HepG2 (cell line): ENCODE measurements around the gene C20orf144. TPM values are rescaled to one million over a fixed set of nuclear protein-coding genes. Genes with fewer than 3 reads are reported as not detected.

ENCODE experiments used
- AGO2 ChIP-seq: fragments of 200-400 bp; formaldehyde crosslinking; optimal IDR thresholded peaks from 2 replicates; pipeline ENCODE3; 2017; ENCODE audit warnings: mild to moderate bottlenecking, low read depth, low read length, moderate library complexity
- ATF1 ChIP-seq: IDR thresholded peaks from 2 replicates; pipeline ENCODE4 v1.6.1; 2016; ENCODE audit warnings: mild to moderate bottlenecking, control low read depth
- FOXA1 ChIP-seq, 2 experiments: fragments of 450-650 bp in 1 of 2; sonication (generic) in 1 of 2; formaldehyde crosslinking in 1 of 2; IDR thresholded peaks; 2 replicates each; pipeline versions ENCODE4 v1.4.0 to v1.6.1; 2016 to 2020; ENCODE audit warnings: missing genetic modification reagents in 1 of 2
- GABPA ChIP-seq, 2 experiments: IDR thresholded peaks; 2 replicates each; pipeline ENCODE4 v1.6.1; 2011 to 2016; ENCODE audit warnings: low read depth in 2 of 2, low read length in 1 of 2, missing biosample characterization in 1 of 2, missing genetic modification characterization in 1 of 2
- GABPB1 ChIP-seq: IDR thresholded peaks from 2 replicates; pipeline ENCODE4 v1.6.1; 2016; ENCODE audit warnings: mild to moderate bottlenecking, missing genetic modification reagents, moderate library complexity, missing compliant biosample characterization
- MEIS2 ChIP-seq: sonication (generic); formaldehyde crosslinking; IDR thresholded peaks from 2 replicates; pipeline ENCODE4 v1.9.0; 2021; ENCODE audit warnings: mild to moderate bottlenecking, missing genetic modification reagents
- NCOA1 ChIP-seq: sonication (generic); formaldehyde crosslinking; IDR thresholded peaks from 2 replicates; pipeline ENCODE4 v1.9.0; 2021; ENCODE audit warnings: missing genetic modification reagents
- POLR2A ChIP-seq, 2 experiments: IDR thresholded peaks; 2 replicates each; pipeline ENCODE4 v1.6.1; 2011; ENCODE audit warnings: low read depth in 2 of 2, low read length in 2 of 2, mild to moderate bottlenecking in 1 of 2, moderate library complexity in 1 of 2; ENCODE audit not compliant: insufficient read depth in 1 of 2
- POLR2AphosphoS5 ChIP-seq: IDR thresholded peaks from 2 replicates; pipeline ENCODE4 v1.6.1; 2012; ENCODE audit warnings: low read depth, low read length
- RBAK ChIP-seq: sonication (generic); formaldehyde crosslinking; IDR thresholded peaks from 2 replicates; pipeline ENCODE4 v1.5.1; 2020; ENCODE audit warnings: mild to moderate bottlenecking, missing genetic modification reagents
- SIN3A ChIP-seq: IDR thresholded peaks from 2 replicates; pipeline ENCODE4 v1.6.1; 2011; ENCODE audit warnings: low read depth, mild to moderate bottlenecking, control low read depth, low read length, borderline replicate concordance
- SRF ChIP-seq: IDR thresholded peaks from 2 replicates; pipeline ENCODE4 v1.6.1; 2011; ENCODE audit warnings: mild to moderate bottlenecking, low read depth, low read length, moderate library complexity
- STAG1 ChIP-seq: sonication (generic); formaldehyde crosslinking; IDR thresholded peaks from 2 replicates; pipeline ENCODE4 v1.4.0; 2020; ENCODE audit warnings: missing genetic modification reagents
- ZBTB38 ChIP-seq: sonication (generic); formaldehyde crosslinking; IDR thresholded peaks from 2 replicates; pipeline ENCODE4 v1.5.1; 2020; ENCODE audit warnings: mild to moderate bottlenecking, missing genetic modification reagents
- ZEB1 ChIP-seq: IDR thresholded peaks from 2 replicates; pipeline ENCODE4 v1.6.1; 2012; ENCODE audit warnings: mild to moderate bottlenecking, low read depth, inconsistent platforms; ENCODE audit not compliant: insufficient replicate concordance
- ZFP36 ChIP-seq: fragments of 150-350 bp; IDR thresholded peaks from 2 replicates; pipeline ENCODE4 v1.6.1; 2018; ENCODE audit warnings: borderline replicate concordance, low read length, low read depth; ENCODE audit not compliant: partially characterized antibody
- ZFP37 ChIP-seq: sonication (generic); formaldehyde crosslinking; IDR thresholded peaks from 2 replicates; pipeline ENCODE4 v1.4.0; 2020; ENCODE audit warnings: missing genetic modification reagents, borderline replicate concordance
- ZFP62 ChIP-seq: sonication (generic); formaldehyde crosslinking; IDR thresholded peaks from 2 replicates; pipeline ENCODE4 v1.4.0; 2020; ENCODE audit warnings: missing genetic modification reagents
- ZNF350 ChIP-seq: sonication (generic); formaldehyde crosslinking; IDR thresholded peaks from 2 replicates; pipeline ENCODE4 v1.4.0; 2020; ENCODE audit warnings: mild to moderate bottlenecking, low read depth, missing genetic modification reagents, borderline replicate concordance
- ZNF569 ChIP-seq: sonication (generic); formaldehyde crosslinking; IDR thresholded peaks from 2 replicates; pipeline ENCODE4 v1.5.0; 2020; ENCODE audit warnings: mild to moderate bottlenecking, missing genetic modification reagents, moderate library complexity, borderline replicate concordance
- ZNF674 ChIP-seq: sonication (generic); formaldehyde crosslinking; IDR thresholded peaks from 2 replicates; pipeline ENCODE4 v1.5.0; 2020; ENCODE audit warnings: low read depth, mild to moderate bottlenecking, missing genetic modification reagents
- ZNF709 ChIP-seq: sonication (generic); formaldehyde crosslinking; IDR thresholded peaks from 2 replicates; pipeline ENCODE4 v1.5.0; 2020; ENCODE audit warnings: mild to moderate bottlenecking, missing genetic modification reagents
- ZSCAN31 ChIP-seq: sonication (generic); formaldehyde crosslinking; IDR thresholded peaks from 2 replicates; pipeline ENCODE4 v1.5.0; 2020; ENCODE audit warnings: low read depth, mild to moderate bottlenecking, missing genetic modification reagents
- polyA plus RNA-seq, 8 experiments: library from polyadenylated mRNA; depleted of rRNA in 3 of 8; stranded (reverse) in 7 of 8; unstranded in 1 of 8; fragments of >200 nt; fragmentation: Illumina TruSeq in 4 of 8; extraction: Trizol in 4 of 8; gene quantifications; 2 replicates each; pipeline versions ENCODE4 v1.2.1 to v1.2.3, GENCODE V29; 2011 to 2016; ENCODE audit warnings: low read depth in 4 of 8, missing spikeins in 1 of 8, mixed read lengths in 1 of 8; ENCODE audit not compliant: insufficient read depth in 1 of 8
- total RNA-seq, 5 experiments: library from RNA; depleted of rRNA; stranded (reverse); fragments of >200 nt; fragmentation: Illumina TruSeq; extraction: Trizol; gene quantifications; 2 replicates each; pipeline ENCODE4 v1.2.3, GENCODE V29; 2016; ENCODE audit warnings: low read depth in 1 of 5
- TF ChIP-seq, protein P1 (sequence below): sonication (generic); formaldehyde crosslinking; IDR thresholded peaks from 2 replicates; pipeline ENCODE4 v1.5.0; 2020; ENCODE audit warnings: mild to moderate bottlenecking, low read depth, missing genetic modification reagents, borderline replicate concordance
- TF ChIP-seq, protein P2 (sequence below): IDR thresholded peaks from 2 replicates; pipeline ENCODE4 v1.6.1; 2016; ENCODE audit warnings: low read depth, missing genetic modification reagents, missing compliant biosample characterization

C20orf144 gene
- total and polyA plus RNA-seq, 2 of the 13 experiments (the other 11 are each of a cell fraction or from before 2014, with no cell fraction given) = 0.09 to 0.16 TPM

GRCh38 chr20:33663161-33664084 lies 1.3 kb downstream of the C20orf144 start (continued):
- peak; percentile 96 for TF ChIP-seq GABPB1 (CRISPR knock-in tag)
- no peak for TF ChIP-seq ZFP36
- TF ChIP-seq SRF = no peak
- no peak for TF ChIP-seq ZFP62 (CRISPR knock-in tag)
- no peak for TF ChIP-seq ZNF569
- TF ChIP-seq, protein P1, sequence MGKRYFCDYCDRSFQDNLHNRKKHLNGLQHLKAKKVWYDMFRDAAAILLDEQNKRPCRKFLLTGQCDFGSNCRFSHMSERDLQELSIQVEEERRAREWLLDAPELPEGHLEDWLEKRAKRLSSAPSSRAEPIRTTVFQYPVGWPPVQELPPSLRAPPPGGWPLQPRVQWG (CRISPR knock-in tag) = no peak
- TF ChIP-seq FOXA1 (IDR thresholded peaks at IDR 0.05) = no peak
- no peak for TF ChIP-seq FOXA1 (CRISPR knock-in tag; IDR thresholded peaks at IDR 0.05)
- 0 out of 2 replicates have a peak, but pooled peaks have one; percentile 87 for TF ChIP-seq NCOA1 (CRISPR knock-in tag)
- TF ChIP-seq ZNF350 (CRISPR knock-in tag) = peak; percentile 90
- TF ChIP-seq ZNF709 (CRISPR knock-in tag) = peak; percentile 96
- peak; percentile 51; the same call in 1 of the 2 replicates for TF ChIP-seq MEIS2 (CRISPR knock-in tag)
- TF ChIP-seq AGO2 = peak; percentile 100
- TF ChIP-seq ATF1 (CRISPR knock-in tag) = no peak
- peak; percentile 65 to 91; a peak in 3 of 4 replicates for TF ChIP-seq POLR2A (IDR thresholded peaks at IDR 0.05; ENCODE audit: insufficient read depth in 1 of 2, low read depth in 2 of 2, low read length in 2 of 2)
- TF ChIP-seq ZEB1 = no peak
- 0 out of 2 replicates have a peak, but pooled peaks have one; percentile 18 for TF ChIP-seq STAG1
- peak; percentile 56; the same call in 1 of the 2 replicates for TF ChIP-seq SIN3A
- peak; percentile 84 for TF ChIP-seq POLR2AphosphoS5
- TF ChIP-seq ZBTB38 = peak; percentile 87; the same call in 1 of the 2 replicates
- peak; percentile 86; the same call in 1 of the 2 replicates for TF ChIP-seq ZFP37
- TF ChIP-seq, protein P2, sequence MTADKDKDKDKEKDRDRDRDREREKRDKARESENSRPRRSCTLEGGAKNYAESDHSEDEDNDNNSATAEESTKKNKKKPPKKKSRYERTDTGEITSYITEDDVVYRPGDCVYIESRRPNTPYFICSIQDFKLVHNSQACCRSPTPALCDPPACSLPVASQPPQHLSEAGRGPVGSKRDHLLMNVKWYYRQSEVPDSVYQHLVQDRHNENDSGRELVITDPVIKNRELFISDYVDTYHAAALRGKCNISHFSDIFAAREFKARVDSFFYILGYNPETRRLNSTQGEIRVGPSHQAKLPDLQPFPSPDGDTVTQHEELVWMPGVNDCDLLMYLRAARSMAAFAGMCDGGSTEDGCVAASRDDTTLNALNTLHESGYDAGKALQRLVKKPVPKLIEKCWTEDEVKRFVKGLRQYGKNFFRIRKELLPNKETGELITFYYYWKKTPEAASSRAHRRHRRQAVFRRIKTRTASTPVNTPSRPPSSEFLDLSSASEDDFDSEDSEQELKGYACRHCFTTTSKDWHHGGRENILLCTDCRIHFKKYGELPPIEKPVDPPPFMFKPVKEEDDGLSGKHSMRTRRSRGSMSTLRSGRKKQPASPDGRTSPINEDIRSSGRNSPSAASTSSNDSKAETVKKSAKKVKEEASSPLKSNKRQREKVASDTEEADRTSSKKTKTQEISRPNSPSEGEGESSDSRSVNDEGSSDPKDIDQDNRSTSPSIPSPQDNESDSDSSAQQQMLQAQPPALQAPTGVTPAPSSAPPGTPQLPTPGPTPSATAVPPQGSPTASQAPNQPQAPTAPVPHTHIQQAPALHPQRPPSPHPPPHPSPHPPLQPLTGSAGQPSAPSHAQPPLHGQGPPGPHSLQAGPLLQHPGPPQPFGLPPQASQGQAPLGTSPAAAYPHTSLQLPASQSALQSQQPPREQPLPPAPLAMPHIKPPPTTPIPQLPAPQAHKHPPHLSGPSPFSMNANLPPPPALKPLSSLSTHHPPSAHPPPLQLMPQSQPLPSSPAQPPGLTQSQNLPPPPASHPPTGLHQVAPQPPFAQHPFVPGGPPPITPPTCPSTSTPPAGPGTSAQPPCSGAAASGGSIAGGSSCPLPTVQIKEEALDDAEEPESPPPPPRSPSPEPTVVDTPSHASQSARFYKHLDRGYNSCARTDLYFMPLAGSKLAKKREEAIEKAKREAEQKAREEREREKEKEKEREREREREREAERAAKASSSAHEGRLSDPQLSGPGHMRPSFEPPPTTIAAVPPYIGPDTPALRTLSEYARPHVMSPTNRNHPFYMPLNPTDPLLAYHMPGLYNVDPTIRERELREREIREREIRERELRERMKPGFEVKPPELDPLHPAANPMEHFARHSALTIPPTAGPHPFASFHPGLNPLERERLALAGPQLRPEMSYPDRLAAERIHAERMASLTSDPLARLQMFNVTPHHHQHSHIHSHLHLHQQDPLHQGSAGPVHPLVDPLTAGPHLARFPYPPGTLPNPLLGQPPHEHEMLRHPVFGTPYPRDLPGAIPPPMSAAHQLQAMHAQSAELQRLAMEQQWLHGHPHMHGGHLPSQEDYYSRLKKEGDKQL (CRISPR knock-in tag) = no peak
- no peak for TF ChIP-seq RBAK
- peak; percentile 99 for TF ChIP-seq ZSCAN31 (CRISPR knock-in tag)
- peak; percentile 95 for TF ChIP-seq GABPA (IDR thresholded peaks at IDR 0.05; ENCODE audit: low read depth, low read length)
- TF ChIP-seq GABPA (CRISPR knock-in tag; IDR thresholded peaks at IDR 0.05; ENCODE audit: low read depth) = peak; percentile 86
- no peak; the same call in none of the 2 replicates for TF ChIP-seq ZNF674 (CRISPR knock-in tag)
